ENCODE data around the gene IL18R1. TPM values are rescaled to one million over a fixed set of nuclear protein-coding genes. Genes with fewer than 3 reads are reported as not detected.

Gene IL18R1
- total and polyA plus RNA-seq, 5 experiments from 2014 or later: 0.39 to 6.9 (median 1.9) TPM

Small RNA genes within 50 kb of the gene (microRNA-seq; reads per million reads assigned to microRNA genes)
- gene MIR4772 (ENCODE audit: borderline microRNAs expressed): 2.4 reads per million

Other genes starting within 250 kb of the IL18R1 start
- gene IL1R1, start 213.1 kb upstream of the IL18R1 start, total RNA-seq: under 1 TPM in 1 of 2 experiments, not detected in 1; 0.29 TPM
- not detected for gene IL1R1, start 213.1 kb upstream of the IL18R1 start, polyA plus RNA-seq
- gene IL1RL2, start 168.8 kb upstream of the IL18R1 start, total RNA-seq: not detected
- not detected for gene IL1RL2, start 168.8 kb upstream of the IL18R1 start, polyA plus RNA-seq
- gene IL1RL1, start 44.2 kb upstream of the IL18R1 start, total RNA-seq: not detected
- not detected for gene IL1RL1, start 44.2 kb upstream of the IL18R1 start, polyA plus RNA-seq
- 1 to 10 TPM; 1.2 to 1.8 TPM for gene IL18RAP, start 67.4 kb downstream of the IL18R1 start, total RNA-seq
- 1 to 10 TPM in 1 of 3 donors, under 1 TPM in 1, not detected in 1; 0.14 to 2.1 TPM for gene IL18RAP, start 67.4 kb downstream of the IL18R1 start, polyA plus RNA-seq
- not detected for gene SLC9A4, start 117.4 kb downstream of the IL18R1 start, total RNA-seq
- not detected for gene SLC9A4, start 117.4 kb downstream of the IL18R1 start, polyA plus RNA-seq